Stimulated activated CD8-positive, alpha-beta memory T cell treated with anti-CD3 and anti-CD28 coated beads, Interleukin-7, amount 100 ng/mL, for 48 hours (primary cell): ENCODE data around the gene SULT1C2.
"Not testable (repeated sequence)": the region's sequence is repeated elsewhere in the genome, so short reads cannot be mapped to it uniquely, and the experiment has no call there.

ENCODE experiments used
- DNase-seq, 2 donors: peaks; one replicate each; pipeline ENCODE4 v3.0.0-alpha.2; 2020; ENCODE audit warnings: low read depth in 1 of 2; ENCODE audit errors: extremely low read depth in 1 of 2

The SULT1C2 gene

GRCh38 chr2:108348816-108349570 is 60.3 kb downstream of the SULT1C2 start:
- DNase-seq = no peak

GRCh38 chr2:108349571-108349928 is 60.9 kb downstream of the SULT1C2 start:
- DNase-seq = no peak

GRCh38 chr2:108351889-108352288 is 63.2 kb downstream of the SULT1C2 start:
- DNase-seq = no peak

- no peak for DNase-seq
Observed at GRCh38 chr2:108354136-108354535, 65.4 kb downstream of the SULT1C2 start.

GRCh38 chr2:108355906-108356734 is 67.4 kb downstream of the SULT1C2 start:
- DNase-seq = no peak

GRCh38 chr2:108359336-108359735 is 70.6 kb downstream of the SULT1C2 start:
- not testable (repeated sequence) for DNase-seq
